ENCODE results near the gene ITSN1. TPM values are rescaled to one million over a fixed set of nuclear protein-coding genes. Genes with fewer than 3 reads are reported as not detected.
A peak's percentile ranks its signal among the peaks of the same experiment; 100 is the strongest.

ITSN1 gene
- total and polyA plus RNA-seq, 4 donors = 58.8 to 73.7 (median 63.4) TPM

- peaks cover 3% of the 10 kb centered on the region for H3K36me3 ChIP-seq (ENCODE audit: control insufficient read depth, insufficient read depth, low read length)
- WGBS (ENCODE audit: insufficient coverage) = 93% methylated on average over 2 of the region's 7 CpGs
- no peaks in the 10 kb centered on the region for H3K27me3 ChIP-seq (ENCODE audit: control insufficient read depth, insufficient read depth, low read length)
- DNase-seq (ENCODE audit: low read depth in 4 of 6, low spot score in 6 of 6) = no peak
- peaks cover 10% of the 10 kb centered on the region for H3K4me1 ChIP-seq (ENCODE audit: control insufficient read depth, insufficient read depth, low read length)
- H3K27ac ChIP-seq (ENCODE audit: low read depth, low read length) = no peak overlapping the region
- H3K4me3 ChIP-seq (ENCODE audit: low read depth, low read length) = no peak overlapping the region
- no peaks in the 10 kb centered on the region for H3K9me3 ChIP-seq (ENCODE audit: control insufficient read depth, insufficient read depth, low read length)
These were observed 7.9 kb downstream of the ITSN1 start for GRCh38 chr21:33650230-33650629.

- no peaks in the 10 kb centered on the region for H3K27me3 ChIP-seq (ENCODE audit: control insufficient read depth, insufficient read depth, low read length)
- no peak for DNase-seq (ENCODE audit: low read depth in 4 of 6, low spot score in 6 of 6)
- WGBS (ENCODE audit: insufficient coverage) = 72% methylated on average over 6 of the region's 7 CpGs
These were observed 8.7 kb downstream of the ITSN1 start for GRCh38 chr21:33650929-33651509.

GRCh38 chr21:33651965-33652680, 9.8 kb downstream of the ITSN1 start:
- peak overlapping the region; percentile 13 for H3K27ac ChIP-seq (ENCODE audit: low read depth, low read length)

More at GRCh38 chr21:33650929-33651509, 8.7 kb downstream of the ITSN1 start:
- Histone ChIP-seq H3K4me3 (ENCODE audit: low read depth, low read length) (no peak overlapping the region), H3K27ac (ENCODE audit: low read depth, low read length) (peak overlapping the region; percentile 33), H3K4me1 (ENCODE audit: control insufficient read depth, insufficient read depth, low read length) (peaks cover 10% of the 10 kb centered on the region), H3K36me3 (ENCODE audit: control insufficient read depth, insufficient read depth, low read length) (peaks cover 3% of the 10 kb centered on the region), H3K9me3 (ENCODE audit: control insufficient read depth, insufficient read depth, low read length) (no peaks in the 10 kb centered on the region)

GRCh38 chr21:33654412-33654811, 12.1 kb downstream of the ITSN1 start:
- 100% methylated on average over 1 of the region's 4 CpGs for WGBS (ENCODE audit: insufficient coverage)
- DNase-seq (ENCODE audit: low read depth in 4 of 6, low spot score in 6 of 6) = no peak
- Histone ChIP-seq H3K36me3 (ENCODE audit: control insufficient read depth, insufficient read depth, low read length) (peaks cover 3% of the 10 kb centered on the region), H3K27me3 (ENCODE audit: control insufficient read depth, insufficient read depth, low read length) (no peaks in the 10 kb centered on the region), H3K27ac (ENCODE audit: low read depth, low read length) (no peak overlapping the region), H3K4me1 (ENCODE audit: control insufficient read depth, insufficient read depth, low read length) (peaks cover 10% of the 10 kb centered on the region), H3K9me3 (ENCODE audit: control insufficient read depth, insufficient read depth, low read length) (no peaks in the 10 kb centered on the region), H3K4me3 (ENCODE audit: low read depth, low read length) (no peak overlapping the region)

More at GRCh38 chr21:33651965-33652680, 9.8 kb downstream of the ITSN1 start:
- no peaks in the 10 kb centered on the region for H3K9me3 ChIP-seq (ENCODE audit: control insufficient read depth, insufficient read depth, low read length)
- H3K36me3 ChIP-seq (ENCODE audit: control insufficient read depth, insufficient read depth, low read length) = peaks cover 3% of the 10 kb centered on the region
- no peaks in the 10 kb centered on the region for H3K27me3 ChIP-seq (ENCODE audit: control insufficient read depth, insufficient read depth, low read length)
- no peak for DNase-seq (ENCODE audit: low read depth in 4 of 6, low spot score in 6 of 6)
- H3K4me3 ChIP-seq (ENCODE audit: low read depth, low read length) = no peak overlapping the region
- whole genome bisulfite sequencing (ENCODE audit: insufficient coverage) = 40% methylated on average over 2 of the region's 8 CpGs
- peaks cover 10% of the 10 kb centered on the region for H3K4me1 ChIP-seq (ENCODE audit: control insufficient read depth, insufficient read depth, low read length)

- H3K4me1 ChIP-seq (ENCODE audit: control insufficient read depth, insufficient read depth, low read length) = peaks cover 6% of the 10 kb centered on the region
- no peaks in the 10 kb centered on the region for H3K27me3 ChIP-seq (ENCODE audit: control insufficient read depth, insufficient read depth, low read length)
- WGBS (ENCODE audit: insufficient coverage) = 88% methylated on average over 6 of the region's 8 CpGs
- H3K27ac ChIP-seq (ENCODE audit: low read depth, low read length) = no peak overlapping the region
- no peak for DNase-seq (ENCODE audit: low read depth in 4 of 6, low spot score in 6 of 6)
- H3K4me3 ChIP-seq (ENCODE audit: low read depth, low read length) = no peak overlapping the region
- no peaks in the 10 kb centered on the region for H3K9me3 ChIP-seq (ENCODE audit: control insufficient read depth, insufficient read depth, low read length)
- H3K36me3 ChIP-seq (ENCODE audit: control insufficient read depth, insufficient read depth, low read length) = peaks cover 3% of the 10 kb centered on the region
These were observed 13.4 kb downstream of the ITSN1 start for GRCh38 chr21:33655588-33656221.

GRCh38 chr21:33657124-33657820, 15.0 kb downstream of the ITSN1 start:
- WGBS (ENCODE audit: insufficient coverage) = 69% methylated on average over 3 of the region's 8 CpGs
- peaks cover 2% of the 10 kb centered on the region for H3K4me1 ChIP-seq (ENCODE audit: control insufficient read depth, insufficient read depth, low read length)
- H3K27ac ChIP-seq (ENCODE audit: low read depth, low read length) = no peak overlapping the region
- no peak for DNase-seq (ENCODE audit: low read depth in 4 of 6, low spot score in 6 of 6)
- H3K9me3 ChIP-seq (ENCODE audit: control insufficient read depth, insufficient read depth, low read length) = no peaks in the 10 kb centered on the region
- no peaks in the 10 kb centered on the region for H3K27me3 ChIP-seq (ENCODE audit: control insufficient read depth, insufficient read depth, low read length)
- peaks cover 3% of the 10 kb centered on the region for H3K36me3 ChIP-seq (ENCODE audit: control insufficient read depth, insufficient read depth, low read length)
- H3K4me3 ChIP-seq (ENCODE audit: low read depth, low read length) = no peak overlapping the region

- no peak overlapping the region for H3K27ac ChIP-seq (ENCODE audit: low read depth, low read length)
- peaks cover 2% of the 10 kb centered on the region for H3K4me1 ChIP-seq (ENCODE audit: control insufficient read depth, insufficient read depth, low read length)
- no peak for DNase-seq (ENCODE audit: low read depth in 4 of 6, low spot score in 6 of 6)
- H3K27me3 ChIP-seq (ENCODE audit: control insufficient read depth, insufficient read depth, low read length) = no peaks in the 10 kb centered on the region
- no peaks in the 10 kb centered on the region for H3K9me3 ChIP-seq (ENCODE audit: control insufficient read depth, insufficient read depth, low read length)
- H3K36me3 ChIP-seq (ENCODE audit: control insufficient read depth, insufficient read depth, low read length) = peaks cover under 1% of the 10 kb centered on the region
- no peak overlapping the region for H3K4me3 ChIP-seq (ENCODE audit: low read depth, low read length)
- 81% methylated on average over 5 of the region's 7 CpGs for WGBS (ENCODE audit: insufficient coverage)
These were observed 16.7 kb downstream of the ITSN1 start for GRCh38 chr21:33658919-33659567.

- Histone ChIP-seq H3K27ac (ENCODE audit: low read depth, low read length) (no peak overlapping the region), H3K4me1 (ENCODE audit: control insufficient read depth, insufficient read depth, low read length) (peaks cover 2% of the 10 kb centered on the region)
These were observed 17.3 kb downstream of the ITSN1 start for GRCh38 chr21:33659568-33659949.

GRCh38 chr21:33660406-33660805, 18.1 kb downstream of the ITSN1 start:
- no peak for DNase-seq (ENCODE audit: low read depth in 4 of 6, low spot score in 6 of 6)
- Histone ChIP-seq H3K4me1 (ENCODE audit: control insufficient read depth, insufficient read depth, low read length) (peaks cover 2% of the 10 kb centered on the region), H3K36me3 (ENCODE audit: control insufficient read depth, insufficient read depth, low read length) (no peaks in the 10 kb centered on the region), H3K4me3 (ENCODE audit: low read depth, low read length) (no peak overlapping the region), H3K27me3 (ENCODE audit: control insufficient read depth, insufficient read depth, low read length) (no peaks in the 10 kb centered on the region), H3K27ac (ENCODE audit: low read depth, low read length) (no peak overlapping the region), H3K9me3 (ENCODE audit: control insufficient read depth, insufficient read depth, low read length) (no peaks in the 10 kb centered on the region)
- no CpG with 5 or more reads among the region's 1 CpG for WGBS (ENCODE audit: insufficient coverage)

More at GRCh38 chr21:33659568-33659949, 17.3 kb downstream of the ITSN1 start:
- WGBS (ENCODE audit: insufficient coverage) = no CpG with 5 or more reads among the region's 1 CpG
- DNase-seq (ENCODE audit: low read depth in 4 of 6, low spot score in 6 of 6) = no peak
- Histone ChIP-seq H3K36me3 (ENCODE audit: control insufficient read depth, insufficient read depth, low read length) (no peaks in the 10 kb centered on the region), H3K27me3 (ENCODE audit: control insufficient read depth, insufficient read depth, low read length) (no peaks in the 10 kb centered on the region), H3K9me3 (ENCODE audit: control insufficient read depth, insufficient read depth, low read length) (no peaks in the 10 kb centered on the region), H3K4me3 (ENCODE audit: low read depth, low read length) (no peak overlapping the region)

All from spinal cord (tissue), 10 donors.